NCI-H2107 treated with DMSO at 0.1 percent for 48 hours (cell line): ENCODE measurements around the gene NHERF2.

ENCODE experiments used
- DNase-seq: peaks from one replicate; lab custom pipeline; 2025; ENCODE audit not compliant: unreplicated experiment; lab: John Stamatoyannopoulos, UW

Gene NHERF2

DNA sequence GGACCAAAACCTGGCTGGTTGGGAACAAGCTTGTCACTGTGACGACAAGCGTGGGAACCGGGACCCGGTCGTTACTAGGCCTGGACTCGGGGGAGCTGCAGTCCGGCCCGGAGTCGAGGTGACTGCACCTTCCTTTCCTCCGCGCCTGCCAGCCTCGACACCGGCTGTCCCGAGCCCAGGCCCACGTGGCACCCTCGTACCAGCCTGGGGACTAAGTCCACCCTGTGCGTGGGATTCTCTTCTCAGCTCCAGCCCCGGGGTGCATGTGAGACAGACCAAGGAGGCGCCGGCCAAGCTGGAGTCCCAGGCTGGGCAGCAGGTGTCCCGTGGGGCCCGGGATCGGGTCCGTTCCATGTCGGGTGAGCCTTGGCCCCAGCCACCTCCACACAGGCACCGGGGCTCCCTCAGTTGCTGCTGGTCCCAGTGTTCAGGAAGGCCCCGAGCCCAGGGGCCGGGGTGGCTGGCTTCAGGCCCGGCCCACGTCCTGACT, 52.7 kb downstream of the NHERF2 start:
- no peak for DNase-seq

DNA sequence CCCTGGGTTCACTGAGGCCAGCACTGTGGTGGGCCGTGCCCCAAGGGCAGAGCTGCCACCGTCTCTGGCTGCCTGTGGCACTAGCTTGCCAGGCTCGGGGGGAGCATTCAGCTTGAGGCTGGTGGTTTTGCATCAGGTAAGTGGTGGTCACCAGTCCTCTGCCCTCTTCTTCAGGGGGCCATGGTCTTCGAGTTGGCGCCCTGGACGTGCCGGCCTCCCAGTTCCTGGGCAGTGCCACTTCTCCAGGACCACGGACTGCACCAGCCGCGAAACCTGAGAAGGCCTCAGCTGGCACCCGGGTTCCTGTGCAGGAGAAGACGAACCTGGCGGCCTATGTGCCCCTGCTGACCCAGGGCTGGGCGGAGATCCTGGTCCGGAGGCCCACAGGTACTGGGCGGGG, 53.3 kb downstream of the NHERF2 start:
- no peak for DNase-seq

DNA sequence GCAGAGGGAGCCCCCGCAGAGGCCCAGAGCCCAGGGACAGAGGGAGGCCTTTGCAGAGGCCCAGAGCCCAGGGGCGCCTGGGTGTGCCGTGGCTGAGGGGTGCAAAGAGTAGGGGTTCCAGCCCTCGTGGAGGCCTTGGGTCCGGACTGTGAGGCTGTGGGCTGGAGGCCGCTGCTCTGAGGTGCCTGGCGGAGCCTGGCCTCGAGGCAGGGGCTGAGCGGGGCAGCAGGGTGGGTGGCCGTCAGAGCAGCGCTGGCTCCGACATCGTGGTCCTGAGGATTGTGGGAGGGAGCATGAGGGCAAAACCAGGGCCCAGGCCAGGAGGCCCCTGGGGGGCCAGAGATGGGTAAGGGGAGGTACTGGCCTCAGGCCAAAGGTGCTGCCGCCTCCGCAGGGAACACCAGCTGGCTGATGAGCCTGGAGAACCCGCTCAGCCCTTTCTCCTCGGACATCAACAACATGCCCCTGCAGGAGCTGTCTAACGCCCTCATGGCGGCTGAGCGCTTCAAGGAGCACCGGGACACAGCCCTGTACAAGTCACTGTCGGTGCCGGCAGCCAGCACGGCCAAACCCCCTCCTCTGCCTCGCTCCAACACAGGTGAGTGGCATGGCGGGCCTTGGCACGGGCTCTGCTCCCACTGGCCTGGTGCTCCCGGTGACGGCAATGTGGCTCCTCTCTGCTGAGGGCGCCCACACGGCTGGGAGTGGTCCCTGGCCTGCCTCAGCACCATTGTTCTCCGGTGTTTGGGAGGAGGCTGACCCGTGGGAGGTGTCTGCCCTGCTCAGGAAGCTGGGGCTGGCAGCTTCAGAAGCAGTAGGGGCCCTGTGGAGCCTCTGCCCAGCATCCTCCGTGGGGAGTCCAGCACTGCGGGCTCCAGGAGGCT, 54.7 kb downstream of the NHERF2 start:
- DNase-seq, result no peak

DNA sequence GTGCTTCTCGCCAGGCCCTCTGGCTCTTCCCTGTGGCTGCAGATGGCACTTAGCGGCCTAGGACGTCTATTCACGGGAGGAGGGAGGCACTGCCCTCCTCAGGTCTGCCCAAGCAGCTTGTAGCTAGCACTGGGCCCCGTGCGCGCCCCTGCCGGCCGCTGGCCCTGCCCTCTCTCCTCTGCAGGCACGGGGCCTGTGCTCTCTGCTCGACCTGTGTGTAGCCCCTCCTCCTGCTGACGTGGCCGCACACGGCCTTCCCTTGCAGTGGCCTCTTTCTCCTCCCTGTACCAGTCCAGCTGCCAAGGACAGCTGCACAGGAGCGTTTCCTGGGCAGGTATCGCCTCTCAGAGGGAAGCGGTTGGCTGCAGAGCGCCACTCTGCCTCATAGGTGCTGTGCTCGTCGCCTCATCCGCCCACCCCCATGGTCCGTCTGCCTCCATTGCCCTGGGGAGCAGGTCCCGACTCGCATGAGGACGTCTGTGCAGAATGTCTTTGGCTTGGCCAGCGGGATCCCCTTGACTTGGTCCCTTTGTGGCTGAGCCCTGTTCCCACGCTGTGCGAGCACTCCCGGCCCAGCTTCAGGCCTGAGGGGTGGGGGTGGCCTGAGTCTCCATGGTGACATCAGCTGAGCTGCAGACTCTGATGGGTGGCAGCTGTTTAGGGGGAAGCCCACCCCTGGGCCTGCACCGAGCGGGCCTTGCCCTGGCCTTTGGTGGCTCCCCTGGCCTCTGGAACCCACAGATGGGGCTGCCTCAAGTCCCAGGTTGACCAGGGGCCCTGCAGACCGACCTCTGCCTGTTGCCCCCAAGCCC, 55.7 kb downstream of the NHERF2 start:
- DNase-seq, result peak; percentile 94

DNA sequence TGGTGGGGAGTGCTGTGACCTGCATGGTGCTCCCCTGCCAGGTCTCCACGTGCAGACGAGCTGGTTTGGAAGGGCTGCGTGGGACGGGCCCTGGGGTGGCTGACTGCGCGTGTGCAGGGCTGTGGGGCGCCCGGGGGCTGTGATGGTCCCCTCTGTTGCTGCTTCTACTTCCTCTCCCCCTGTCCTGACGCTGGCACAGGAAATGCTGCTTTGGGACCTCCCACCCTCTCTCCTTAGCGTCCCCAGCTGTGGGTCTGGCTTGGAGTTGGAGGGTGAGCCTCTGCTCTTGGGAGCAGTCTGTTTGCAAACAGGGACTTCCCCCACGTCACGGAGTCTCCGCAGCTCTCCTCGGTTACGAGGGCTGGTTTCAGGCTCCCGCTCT, 56.3 kb downstream of the NHERF2 start:
- no peak for DNase-seq

DNA sequence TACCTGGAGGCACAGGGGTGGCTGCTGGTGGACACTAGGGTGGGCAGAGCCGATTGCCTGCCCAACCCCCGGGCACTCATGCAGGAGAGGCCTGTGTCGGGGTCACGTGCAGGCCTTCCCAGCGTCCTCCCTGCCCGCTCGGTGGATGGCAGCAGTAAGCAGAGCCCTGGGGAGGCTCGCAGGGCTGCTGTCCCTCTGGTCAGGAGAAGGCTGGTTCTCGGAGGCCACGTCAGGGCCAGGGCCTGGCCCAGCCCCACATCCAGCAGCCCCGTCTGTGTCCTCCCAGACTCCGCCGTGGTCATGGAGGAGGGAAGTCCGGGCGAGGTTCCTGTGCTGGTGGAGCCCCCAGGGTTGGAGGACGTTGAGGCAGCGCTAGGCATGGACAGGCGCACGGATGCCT, 56.7 kb downstream of the NHERF2 start:
- DNase-seq, result no peak

DNA sequence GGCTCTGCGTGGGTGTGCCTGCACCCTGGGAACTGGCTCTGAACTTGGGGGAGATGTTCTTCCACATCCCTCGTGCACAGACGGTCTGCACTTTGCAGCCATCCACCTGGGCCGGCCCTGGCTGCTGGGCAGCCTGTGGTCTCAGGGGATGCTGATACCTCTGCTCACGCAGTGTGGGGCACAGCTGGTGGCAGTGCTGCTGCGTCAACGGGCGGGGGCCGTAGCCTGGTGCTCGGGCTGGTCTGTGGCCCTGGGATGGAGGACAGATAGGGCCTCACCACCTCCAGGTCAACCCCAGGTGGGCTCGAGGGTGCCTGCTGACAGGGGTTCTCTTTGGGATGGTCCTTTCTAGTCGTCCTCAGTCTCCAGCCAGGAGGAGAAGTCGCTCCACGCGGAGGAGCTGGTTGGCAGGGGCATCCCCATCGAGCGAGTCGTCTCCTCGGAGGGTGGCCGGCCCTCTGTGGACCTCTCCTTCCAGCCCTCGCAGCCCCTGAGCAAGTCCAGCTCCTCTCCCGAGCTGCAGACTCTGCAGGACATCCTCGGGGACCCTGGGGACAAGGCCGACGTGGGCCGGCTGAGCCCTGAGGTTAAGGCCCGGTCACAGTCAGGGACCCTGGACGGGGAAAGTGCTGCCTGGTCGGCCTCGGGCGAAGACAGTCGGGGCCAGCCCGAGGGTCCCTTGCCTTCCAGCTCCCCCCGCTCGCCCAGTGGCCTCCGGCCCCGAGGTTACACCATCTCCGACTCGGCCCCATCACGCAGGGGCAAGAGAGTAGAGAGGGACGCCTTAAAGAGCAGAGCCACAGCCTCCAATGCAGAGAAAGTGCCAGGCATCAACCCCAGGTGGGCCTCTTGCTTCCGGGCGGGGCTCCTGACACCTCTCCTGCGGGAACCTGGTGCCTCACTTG, 57.4 kb downstream of the NHERF2 start:
- DNase-seq, result no peak

DNA sequence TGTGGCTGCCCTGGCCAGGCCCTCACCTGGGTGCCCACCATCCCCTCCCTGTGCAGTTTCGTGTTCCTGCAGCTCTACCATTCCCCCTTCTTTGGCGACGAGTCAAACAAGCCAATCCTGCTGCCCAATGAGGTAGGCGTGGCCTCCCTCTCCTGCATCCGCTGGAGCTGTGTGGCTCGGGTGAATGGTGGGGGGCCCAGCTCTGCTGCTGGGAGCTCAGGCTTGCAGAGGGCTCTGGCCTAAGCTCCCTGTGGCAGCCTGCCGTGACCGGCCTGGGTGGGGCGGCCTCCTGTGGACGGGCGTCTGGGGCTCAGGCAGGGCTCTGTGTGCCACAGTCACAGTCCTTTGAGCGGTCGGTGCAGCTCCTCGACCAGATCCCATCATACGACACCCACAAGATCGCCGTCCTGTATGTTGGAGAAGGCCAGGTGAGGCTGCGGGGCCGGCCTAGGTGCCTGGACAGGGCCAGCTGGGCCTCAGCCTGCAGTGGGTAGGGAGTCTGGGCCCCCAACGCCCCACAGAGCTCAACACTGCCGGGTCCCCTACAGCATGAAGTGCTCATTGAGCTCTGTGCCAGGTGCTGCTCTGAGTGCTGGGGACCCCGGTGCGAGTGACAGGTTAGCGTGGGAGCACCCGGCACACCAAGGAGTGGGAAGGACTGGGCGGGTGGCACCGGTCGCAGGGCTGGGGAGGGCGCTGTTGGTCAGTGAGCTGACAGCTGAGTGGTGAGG, 58.4 kb downstream of the NHERF2 start:
- DNase-seq, result no peak

DNA sequence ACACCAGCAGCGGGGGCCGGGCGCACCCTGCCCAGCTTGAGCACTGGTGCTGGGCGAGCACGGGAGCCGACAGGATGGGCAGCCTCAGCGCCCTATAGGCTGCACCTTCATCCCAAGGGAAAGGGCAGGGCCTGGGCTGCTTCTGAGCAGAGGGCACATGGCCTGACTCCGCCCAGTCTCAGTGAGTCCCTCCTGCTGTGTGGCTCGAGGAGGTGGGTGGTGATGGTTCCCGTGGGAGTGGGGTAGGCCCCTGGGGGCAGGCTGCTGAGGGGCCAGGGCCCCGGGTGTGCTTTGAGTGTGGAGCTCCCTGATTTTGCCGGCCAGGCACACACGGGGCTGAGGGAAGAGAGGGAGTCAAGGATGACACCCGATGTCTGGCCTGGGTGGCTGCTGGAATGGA, 59.0 kb downstream of the NHERF2 start:
- no peak for DNase-seq

DNA sequence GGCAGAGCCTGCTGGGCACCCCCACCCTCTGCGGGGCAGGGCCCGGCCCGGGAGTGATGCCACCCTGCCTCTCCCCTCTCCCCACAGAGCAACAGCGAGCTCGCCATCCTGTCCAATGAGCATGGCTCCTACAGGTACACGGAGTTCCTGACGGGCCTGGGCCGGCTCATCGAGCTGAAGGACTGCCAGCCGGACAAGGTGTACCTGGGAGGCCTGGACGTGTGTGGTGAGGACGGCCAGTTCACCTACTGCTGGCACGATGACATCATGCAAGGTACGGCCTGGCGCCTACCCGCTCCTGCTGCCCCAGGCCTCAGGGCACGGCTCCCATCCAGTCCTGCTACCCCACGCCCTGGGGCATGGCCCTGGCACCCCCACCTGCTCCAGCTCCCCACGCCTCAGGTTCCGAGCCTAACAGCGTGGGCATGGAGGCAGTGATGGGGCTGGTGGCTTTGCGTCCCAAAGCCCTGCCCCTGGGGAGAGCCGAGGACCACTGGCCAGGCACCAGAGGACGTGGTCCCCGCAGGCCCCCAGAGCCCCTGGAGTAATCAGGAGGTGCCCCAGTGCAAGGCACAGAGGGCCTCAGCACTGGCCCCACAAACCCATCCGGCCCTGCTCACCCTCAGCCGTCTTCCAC, 59.5 kb downstream of the NHERF2 start:
- no peak for DNase-seq

DNA sequence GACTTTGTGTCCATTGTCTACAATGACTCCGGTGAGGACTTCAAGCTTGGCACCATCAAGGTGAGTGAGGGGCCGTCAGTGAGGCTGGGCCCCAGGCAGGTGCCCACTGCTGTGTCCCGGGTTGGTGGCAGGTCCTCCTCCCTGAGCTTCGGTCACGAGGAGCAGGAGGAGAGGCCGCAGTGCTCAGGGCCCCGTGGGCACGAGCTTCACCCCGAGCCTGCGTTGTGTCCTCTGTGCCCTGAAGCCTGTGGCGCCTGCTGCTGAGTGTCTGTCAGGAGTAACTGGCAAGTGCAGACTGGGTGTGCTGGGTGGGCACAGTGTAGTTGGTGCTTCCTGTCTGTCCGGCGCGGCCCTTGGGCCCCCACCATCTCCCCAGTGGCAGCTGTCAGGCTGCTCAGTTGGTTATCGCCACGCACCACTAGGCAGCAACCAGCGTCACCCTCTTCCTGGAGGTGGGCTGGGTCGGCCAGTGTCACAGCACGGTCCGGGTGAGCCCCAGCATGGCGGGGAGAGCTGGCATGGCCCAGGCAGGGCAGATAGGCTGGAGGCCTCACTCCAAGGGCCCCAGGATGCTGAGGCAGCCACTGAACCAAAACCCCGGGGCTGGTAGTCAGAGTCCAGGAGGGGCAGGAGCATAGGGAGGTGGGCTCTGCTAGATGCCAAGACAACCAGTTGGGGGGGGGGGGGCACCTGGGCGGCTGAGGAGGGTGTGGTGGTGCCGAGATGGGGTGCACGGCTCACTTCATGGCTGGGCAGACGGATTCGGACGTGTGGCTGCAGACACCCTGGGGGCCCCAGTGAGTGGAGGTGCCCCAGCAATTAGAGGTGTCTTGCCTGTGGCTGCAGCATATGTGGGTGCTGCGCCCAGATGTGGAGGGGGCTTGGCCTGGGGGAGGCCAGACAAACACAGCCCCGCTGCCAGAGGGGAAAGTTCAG, 60.4 kb downstream of the NHERF2 start:
- DNase-seq, result no peak

DNA sequence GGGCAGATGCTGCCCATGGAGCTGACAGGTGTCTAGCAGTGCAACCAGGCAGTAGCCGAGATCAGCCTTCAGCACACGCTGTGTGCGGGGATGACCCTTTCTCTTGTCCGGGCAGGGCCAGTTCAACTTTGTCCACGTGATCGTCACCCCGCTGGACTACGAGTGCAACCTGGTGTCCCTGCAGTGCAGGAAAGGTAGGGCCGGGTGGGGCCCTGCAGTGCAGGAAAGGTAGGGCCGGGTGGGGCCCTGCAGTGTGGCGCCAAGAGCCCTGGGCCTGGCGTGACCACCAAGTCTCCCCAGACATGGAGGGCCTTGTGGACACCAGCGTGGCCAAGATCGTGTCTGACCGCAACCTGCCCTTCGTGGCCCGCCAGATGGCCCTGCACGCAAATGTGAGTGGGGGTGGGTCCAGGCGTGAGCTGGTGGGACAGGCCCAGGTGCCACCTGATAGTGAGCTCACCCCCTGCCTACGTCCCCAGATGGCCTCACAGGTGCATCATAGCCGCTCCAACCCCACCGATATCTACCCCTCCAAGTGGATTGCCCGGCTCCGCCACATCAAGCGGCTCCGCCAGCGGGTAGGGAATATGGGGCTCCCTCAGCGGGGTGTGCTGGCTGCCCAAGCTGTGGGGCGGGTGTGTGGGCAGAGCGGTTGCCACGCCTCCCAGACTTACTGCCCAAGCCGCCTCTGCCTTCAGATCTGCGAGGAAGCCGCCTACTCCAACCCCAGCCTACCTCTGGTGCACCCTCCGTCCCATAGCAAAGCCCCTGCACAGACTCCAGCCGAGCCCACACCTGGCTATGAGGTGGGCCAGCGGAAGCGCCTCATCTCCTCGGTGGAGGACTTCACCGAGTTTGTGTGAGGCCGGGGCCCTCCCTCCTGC, 61.3 kb downstream of the NHERF2 start:
- no peak for DNase-seq
